Superior temporal gyrus (tissue), 1 donor: Measurements from ENCODE around the gene AP3S1.
A peak's percentile ranks its signal among the peaks of the same experiment; 100 is the strongest.
"Not testable (repeated sequence)": the region's sequence is repeated elsewhere in the genome, so short reads cannot be mapped to it uniquely, and the experiment has no call there.

Experiments used
- DNase-seq: peaks from one replicate; pipeline ENCODE4 v3.0.0-alpha.2; 2016; ENCODE audit errors: extremely low spot score

The AP3S1 gene

DNA sequence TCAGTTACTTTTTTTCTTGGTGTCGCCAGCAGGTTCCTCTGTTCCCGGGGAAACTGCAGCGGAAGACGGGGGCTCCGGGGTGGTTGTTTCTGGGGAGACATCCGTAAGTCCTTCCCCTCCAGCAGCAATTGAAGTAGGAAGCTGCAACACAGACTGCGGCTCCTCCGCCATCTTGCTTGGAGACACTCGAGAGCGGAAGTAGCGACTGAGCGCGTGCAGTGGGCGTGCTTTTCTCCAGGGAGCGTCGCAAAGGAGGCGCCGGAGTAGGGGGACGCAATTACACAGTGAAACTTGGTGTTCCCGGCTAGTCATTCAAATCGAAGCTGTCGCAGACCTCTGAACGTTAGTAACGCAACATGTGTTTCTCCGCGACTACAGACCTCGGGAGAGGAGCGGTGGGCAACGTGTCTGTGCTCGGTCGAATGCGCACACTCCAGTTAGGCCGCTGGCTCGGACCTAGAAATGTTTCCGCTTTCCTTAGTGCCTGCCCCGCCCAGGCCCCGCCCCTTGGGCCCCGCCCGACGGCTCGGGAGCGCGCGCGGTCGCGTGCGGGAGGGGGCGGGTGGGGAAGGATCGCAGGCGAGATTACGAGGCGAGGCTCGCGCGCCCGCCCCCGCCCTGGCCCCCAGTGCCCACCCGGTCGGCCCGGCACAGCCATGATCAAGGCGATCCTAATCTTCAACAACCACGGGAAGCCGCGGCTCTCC, at the start of gene AP3S1, which contains the start of gene ATG12:
TSS of gene AP3S1 (plus strand) at position 554 of the 707 bp plus-strand sequence. CDS start at position 657, 103 bp downstream.
TSS of gene ATG12 (minus strand) at position 184 of the 707 bp plus-strand sequence. CDS start at position 171, 13 bp downstream.
- DNase-seq: peak; percentile 98

DNA sequence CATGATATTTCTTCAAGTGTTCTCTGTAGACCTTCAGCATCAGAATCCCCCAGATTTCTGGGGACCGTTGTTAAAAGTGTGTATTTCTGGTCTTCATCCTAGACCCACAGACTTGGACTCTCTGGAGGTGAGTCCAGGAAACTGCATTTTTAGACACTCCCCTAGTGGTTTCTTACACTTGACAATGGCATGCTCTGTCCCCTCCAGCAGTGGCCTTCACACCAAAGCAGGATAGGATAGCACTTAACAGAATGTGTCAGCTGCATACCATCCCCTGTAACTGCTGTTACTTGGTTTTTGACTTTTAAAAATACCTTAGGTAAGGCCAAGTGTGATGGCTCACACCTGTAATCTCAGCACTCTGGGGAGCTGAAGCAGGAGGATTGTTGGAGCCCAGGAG, 46.0 kb upstream of the AP3S1 start:
- no peak for DNase-seq

DNA sequence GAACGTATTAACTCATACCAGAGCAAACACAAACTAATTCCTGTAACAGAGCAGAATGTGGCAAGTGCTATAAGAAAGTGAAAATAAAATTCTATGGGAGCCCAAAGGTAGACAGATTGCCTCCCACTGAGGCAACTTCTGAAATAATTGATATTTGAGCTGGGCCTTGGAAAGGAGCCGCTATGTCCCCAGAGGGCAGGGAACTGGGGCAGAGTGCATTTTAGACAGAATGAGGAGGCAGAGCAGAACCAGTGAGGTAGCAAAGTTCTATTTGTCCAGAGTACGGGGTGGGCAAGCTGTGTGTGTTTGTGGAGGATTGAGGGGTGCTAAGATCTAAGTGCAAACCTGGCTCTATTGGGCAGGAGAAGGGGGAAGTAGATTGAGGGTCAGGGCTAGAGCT, 45.1 kb upstream of the AP3S1 start:
- DNase-seq: no peak

DNA sequence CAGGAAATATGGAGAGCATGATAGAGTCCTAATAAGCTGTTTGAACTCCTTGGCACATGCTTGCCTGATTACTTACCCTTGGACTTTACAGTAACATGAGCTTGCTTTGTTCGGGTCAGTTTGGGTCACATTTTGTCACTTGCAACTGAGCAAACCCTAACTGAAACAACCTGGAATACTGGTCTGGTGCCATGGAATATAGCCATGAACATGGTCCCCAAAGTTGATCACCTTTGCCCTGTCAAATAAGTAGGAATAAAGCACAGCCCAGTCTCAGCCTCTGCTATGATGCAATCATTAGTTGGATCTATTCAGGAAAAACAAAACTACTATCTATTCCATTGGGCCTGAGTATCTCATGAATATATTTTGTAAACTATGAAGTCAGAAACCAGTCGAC, 43.5 kb upstream of the AP3S1 start:
- DNase-seq: no peak

DNA sequence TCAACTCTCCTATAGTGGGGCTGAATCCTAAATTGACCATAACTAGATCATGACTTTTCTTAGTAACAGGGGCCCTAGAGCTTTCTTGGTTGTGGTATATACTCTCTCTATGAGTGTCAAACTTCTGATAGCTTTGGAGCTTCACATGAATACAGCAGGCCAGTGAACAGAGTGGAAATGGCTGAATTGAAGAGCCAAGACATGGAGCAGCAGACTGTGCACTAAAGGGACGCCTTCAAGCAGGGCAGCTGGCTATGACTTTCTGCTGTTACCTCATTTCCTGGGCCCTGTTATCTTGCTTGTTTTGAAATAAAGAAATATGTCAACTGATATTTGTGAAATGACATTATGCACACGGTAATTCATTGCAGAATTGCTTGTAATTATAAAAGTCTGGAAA, 41.6 kb upstream of the AP3S1 start:
- no peak for DNase-seq

DNA sequence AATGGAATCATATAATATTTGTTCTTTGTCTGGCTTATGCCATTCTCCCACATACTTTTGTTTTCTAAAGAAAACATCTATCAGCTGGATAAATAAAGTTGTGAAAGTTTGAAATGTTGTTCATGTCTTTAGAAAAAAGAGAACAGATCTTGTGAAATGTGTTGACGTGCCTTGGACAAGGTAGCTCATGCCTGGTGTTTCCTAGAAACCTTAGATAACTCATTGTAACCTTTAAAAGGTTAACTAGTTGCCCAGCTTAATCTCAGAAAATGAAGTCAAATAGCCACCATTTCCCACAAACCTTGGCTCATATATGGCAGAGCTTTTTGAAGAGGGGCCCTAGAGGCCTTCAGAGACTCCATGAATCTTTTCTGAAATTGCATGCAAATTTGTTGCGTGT, 40.6 kb upstream of the AP3S1 start:
- no peak for DNase-seq

DNA sequence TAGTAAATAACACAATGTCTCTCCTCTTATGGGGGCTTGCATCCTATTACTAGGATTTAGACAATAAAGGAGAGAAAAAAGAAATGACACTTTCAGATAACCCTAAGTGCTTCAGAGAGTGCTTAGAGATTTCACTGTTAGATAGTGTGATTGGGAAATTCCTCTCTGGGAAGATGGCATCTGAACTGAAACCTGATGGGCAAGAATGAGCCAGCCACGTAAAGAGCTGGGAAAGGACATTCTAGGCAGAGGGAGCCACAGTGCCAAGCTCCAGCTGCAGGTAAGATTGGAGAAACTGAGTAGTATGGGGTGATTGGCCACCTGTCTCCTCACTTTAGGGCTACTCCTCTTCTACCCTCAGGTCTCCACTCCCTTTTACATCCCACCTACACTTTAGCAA, 39.8 kb upstream of the AP3S1 start:
- DNase-seq: no peak

DNA sequence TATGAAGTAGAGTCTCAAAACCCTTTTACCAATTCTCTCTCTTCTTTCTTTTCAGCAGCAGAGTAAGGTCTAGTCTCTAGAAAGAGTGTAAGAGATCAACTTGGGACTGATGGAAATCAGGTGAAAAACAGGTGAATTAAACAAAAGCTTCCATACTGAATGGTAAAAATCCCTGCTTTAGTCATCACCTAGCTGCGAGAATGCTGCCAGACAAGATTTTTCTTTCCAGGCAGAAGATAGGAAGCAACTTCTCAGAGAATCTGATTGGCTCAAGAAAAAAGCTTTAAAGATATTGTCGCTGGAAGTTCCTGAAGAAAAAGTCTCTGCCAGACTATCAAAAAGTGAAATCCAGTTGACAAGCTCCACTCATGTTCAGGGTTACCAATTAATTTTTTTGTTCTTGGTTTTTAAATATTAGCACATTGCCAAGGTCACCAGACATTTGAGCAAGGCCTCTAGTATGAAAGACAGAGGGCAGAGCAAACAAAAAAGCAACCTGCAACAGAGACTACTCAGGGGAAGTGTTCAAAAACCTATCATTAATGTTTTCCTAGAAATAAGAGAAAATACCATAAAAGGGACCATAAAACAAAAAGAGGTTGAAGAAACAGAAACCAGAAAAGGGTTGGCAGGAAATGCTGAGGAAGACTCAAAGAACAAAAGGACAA, 34.6 kb upstream of the AP3S1 start:
- no peak for DNase-seq

DNA sequence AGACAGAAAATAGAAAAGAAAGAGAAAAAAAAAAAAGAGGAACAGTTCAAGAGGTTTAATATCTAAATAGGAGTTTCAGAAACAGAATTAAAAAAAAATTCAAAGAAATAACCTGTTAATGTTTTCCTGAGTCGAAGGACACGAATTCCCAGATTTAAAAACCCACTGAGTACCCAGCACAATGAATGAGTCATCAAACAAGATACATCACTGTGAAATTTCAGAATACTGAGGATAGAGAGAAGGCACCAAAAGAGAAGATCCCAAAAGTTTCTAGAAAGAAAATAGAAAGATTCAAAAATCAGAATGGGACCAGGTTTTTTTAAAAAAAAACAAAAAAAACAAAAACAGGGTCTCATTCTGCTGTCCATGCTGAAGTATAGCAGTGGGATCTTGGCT, 34.1 kb upstream of the AP3S1 start:
- DNase-seq: no peak

DNA sequence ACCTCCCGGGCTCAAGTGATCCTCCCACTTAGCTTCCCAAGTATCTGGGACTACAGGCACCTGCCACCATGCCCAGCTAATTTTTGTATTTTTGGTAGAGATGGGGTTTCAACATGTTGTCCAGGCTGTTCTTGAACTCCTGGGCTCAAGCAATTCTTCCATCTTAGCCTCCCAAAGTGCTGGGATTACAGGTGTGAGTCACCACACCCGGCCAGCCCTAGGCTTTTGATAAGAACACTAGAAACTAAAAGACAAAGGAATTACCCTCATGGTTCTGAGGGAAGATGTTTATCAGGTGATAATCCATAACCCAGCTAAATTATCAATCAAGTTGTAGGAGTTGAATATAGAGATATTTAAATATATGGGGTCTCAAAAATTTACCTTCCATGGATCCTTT, 33.7 kb upstream of the AP3S1 start:
- DNase-seq: not testable (repeated sequence)

DNA sequence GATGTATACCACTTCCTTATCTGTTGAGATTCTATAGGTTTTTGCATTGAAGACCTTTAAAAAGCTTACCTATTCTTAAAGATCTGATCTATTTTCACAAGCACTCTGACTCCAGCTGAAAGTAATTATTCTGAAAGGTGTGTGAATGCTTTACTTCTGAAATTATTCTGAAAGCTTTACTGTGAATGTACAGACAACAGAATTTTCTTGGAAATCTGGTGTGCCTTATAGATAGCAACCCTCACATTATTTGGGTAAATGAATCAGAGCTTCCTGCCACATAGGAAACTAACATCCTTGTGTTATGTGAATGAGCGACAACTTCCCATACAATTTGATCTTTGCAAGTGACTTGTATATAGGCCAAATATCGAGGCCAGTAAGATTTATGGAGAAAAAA, 31.8 kb upstream of the AP3S1 start:
- no peak for DNase-seq

DNA sequence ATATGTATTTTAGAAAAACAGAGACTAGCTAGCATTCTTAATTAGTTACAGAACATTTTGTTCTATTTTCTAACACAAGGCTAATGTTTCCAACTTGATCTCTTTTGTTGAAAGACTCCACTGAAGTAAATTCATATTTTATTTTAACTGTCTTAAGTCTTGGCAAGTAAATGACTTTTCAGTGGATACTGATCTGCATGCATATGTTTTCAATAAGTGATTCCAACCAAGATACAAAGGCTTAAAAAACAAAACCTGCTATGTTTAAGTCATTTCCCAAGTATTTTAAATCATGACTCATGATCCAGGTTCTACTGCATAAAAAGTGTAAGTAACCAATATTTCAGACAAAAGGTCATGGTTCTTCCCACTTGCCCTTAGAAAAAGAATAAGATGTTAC, 31.0 kb upstream of the AP3S1 start:
- no peak for DNase-seq

DNA sequence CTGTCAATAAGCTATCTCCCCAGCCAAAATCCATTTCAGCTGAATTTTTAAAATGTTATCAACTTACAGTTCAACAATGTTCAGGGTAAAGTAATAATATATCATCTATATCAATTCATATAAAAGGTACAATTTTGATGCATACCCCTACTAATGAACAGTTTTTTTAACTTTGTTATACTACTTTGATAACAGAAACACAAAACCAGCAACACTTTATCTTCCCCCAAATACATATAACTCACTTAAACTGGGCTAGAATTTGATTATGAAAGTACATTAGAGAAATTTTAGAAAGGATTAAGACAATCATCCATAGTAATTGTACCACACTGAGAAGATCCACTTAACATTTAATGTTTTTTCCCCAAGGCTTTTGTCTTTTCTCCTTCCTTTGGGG, 30.3 kb upstream of the AP3S1 start:
- DNase-seq: no peak

DNA sequence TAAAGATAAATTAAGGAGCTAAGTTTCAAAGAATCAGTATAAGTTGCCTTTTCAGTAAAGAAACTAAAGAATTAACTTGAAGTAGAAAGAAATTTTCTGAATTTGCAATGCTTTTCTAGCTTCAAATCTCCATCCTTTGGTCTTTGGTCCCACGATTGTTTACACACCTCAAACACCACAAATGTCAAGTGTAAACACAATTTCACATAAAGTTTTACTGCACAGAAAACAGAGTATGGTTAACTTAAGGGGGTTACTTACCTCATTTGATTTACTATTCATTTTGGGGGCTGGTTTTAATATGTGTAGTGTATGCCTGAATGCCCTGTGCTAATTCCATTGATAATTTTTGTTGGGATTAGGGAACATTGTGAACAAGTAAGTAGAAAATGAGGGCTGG, 29.4 kb upstream of the AP3S1 start:
- no peak for DNase-seq

DNA sequence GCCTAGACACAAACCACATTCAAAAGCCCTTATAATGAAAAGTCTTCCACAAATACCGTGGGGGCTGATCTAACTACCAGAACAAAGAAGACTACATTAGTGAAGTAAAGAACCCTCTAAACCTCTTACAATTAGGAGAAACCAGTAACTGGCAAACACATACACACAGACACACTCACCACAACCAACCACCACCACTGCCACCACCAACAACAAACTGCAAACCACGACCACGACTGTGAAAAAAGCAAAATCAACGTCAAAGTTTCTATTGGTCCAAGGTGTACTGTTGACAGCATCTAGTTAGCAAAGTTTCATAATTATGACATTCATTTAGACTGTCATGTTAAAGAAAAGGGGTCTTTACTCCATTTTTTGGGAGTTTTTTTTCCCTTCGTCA, 28.0 kb upstream of the AP3S1 start:
- DNase-seq: no peak

DNA sequence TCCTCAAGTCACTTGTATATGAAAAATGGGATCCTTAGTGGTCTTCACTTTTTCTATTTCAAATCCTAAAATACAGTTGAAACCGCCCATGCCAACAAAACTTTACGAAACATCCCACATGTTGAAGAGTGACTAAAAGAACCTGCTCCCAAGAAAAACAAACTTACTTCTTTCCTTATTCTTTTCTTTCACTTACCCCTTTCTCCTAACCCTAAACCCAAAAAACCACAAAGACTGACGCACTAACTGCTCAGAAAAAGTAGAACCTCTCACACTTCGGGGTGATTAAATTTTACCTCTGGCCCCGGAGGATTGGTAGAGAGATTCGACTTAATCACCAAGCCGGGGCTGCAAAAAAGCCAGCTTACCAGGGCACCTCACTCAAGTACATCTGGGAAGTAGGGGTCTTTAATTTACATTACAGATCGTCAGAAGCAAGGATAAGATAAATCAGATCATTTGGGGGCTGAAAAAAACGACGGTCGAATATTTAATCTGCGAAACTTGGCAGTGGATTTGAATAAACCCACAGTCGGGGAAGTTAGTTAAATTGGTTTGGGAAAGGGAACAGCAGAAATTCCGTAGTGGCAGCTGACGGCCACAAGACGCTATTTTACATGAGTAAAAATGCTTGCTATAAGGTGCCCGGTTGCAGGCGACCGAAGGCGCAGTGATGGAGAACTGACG, 26.6 kb upstream of the AP3S1 start:
- DNase-seq: no peak

DNA sequence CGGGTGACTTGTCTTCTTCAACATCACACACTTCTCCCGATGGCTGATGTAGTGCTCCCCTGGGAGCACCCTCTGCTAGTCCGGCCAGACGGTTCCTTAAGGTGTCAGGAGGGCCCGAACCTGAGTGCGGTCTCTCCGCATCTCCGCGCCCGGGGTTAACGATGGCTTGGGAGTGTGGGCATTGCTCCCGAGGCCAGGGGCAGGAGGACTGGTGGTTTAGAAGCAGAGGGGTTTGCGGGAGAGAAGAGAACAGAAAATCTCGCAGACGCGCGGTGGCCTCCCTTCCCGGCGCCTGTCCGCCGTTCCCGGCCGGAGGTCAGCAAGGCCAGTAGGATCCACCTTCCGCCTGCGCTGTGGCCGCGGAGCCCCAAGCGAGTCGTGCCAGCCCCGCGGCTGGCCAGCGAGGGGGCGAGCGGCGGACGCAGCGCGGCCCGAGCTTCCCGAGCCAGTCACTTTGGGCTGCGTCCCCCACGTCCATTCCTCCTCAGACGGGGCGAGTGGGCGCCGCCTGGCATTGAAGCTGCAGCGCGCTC, 26.0 kb upstream of the AP3S1 start:
- no peak for DNase-seq

DNA sequence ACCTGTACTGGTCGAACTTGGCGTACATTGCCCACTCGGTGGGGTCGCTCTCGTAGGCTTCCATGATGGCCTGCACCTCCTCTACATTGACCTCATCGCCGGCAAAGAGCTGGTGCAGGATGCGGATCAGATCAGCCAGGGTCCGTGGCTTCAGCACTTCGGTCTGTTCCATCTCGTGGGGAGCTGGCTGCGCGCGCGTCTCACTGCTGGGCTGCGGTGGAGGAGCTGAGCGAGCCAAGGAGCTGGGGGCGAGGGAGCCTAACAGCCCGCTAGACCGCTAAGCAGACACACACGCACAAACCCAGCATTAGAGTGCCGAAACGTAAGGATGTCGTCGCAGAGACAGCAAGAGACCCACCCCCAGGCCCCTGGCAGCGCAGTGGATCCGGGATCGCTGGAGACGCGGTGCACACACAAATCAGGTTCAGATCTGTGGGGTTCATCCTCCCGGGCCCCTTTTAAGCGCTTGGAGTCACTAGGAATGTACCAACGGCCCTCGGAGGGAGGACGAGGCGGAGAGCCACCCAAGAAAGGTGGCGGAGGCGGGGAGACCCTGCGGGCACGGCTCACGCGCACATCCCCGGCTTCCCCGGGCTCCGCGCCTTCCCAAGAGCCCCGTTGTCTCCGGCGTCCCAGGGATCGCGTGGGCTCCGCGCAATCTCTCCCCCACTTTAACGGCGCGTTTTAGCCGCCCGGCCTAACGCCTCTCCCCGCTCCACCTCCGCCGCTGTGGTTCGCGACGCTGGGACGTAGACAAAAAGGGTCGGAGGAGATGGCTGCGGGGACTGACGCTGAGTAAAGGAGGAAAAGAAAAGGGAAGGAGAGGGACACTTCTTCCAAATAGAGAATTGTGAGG, 25.3 kb upstream of the AP3S1 start, which contains the start of gene CDO1:
TSS of gene CDO1 (minus strand) at position 434 of the 856 bp plus-strand sequence. CDS start at position 172, 262 bp downstream.
- DNase-seq: peak; percentile 75

DNA sequence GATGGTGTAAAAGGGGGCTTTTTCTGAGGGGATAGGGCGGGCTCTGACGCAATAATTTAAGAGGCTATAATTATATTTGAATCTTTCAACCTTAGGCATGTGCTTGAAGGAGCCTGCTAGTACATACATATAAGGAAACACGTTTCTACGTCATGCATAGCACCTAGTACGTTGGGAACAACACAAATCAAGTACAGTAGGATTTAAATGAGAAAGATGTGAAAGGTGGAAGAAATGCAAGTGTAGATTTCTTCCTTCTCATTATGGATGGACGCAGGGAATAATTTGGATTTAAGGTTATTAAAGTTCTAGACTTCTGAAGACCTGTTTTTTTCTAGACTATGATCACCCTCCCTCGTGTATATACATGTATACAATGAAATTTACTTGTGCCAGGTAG, 24.3 kb upstream of the AP3S1 start:
- DNase-seq: no peak

DNA sequence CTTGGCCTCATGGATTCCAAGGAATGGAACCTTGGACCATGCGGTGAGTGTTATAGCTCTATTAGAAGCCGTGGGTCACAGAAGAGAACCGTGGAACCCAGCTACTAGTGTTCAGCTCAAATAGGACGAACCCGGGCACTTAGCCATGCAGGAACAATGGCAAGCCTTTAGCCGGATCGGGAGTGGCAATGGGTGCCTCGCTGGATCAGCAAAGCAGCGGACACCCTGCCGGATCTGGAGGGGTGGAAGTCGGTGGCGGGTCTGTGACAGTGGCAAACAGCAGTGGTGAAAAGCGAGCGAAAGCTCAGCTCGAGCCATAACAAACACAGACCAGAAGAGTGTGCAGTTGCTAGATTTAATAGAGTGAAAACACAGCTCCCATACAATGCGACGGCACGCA, 22.9 kb upstream of the AP3S1 start:
- DNase-seq: no peak

DNA sequence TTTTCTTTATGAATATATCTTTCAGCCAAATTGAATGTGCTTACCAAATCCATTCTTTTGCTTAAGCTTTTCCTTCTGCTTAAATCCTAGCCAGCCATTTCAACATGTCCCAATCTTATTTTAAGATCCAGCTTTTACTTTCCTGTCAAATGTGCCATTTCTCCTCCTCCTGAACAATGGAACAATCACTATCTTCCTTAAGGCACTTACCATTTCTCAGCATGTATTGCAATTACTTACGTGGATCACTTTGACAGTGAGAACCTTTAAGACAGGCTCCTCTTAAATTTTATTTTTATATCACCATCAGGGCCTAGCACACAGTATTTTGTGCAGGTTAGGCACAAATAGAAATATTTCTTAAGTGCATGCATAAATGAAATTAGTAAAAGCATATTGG, 20.9 kb upstream of the AP3S1 start:
- no peak for DNase-seq

DNA sequence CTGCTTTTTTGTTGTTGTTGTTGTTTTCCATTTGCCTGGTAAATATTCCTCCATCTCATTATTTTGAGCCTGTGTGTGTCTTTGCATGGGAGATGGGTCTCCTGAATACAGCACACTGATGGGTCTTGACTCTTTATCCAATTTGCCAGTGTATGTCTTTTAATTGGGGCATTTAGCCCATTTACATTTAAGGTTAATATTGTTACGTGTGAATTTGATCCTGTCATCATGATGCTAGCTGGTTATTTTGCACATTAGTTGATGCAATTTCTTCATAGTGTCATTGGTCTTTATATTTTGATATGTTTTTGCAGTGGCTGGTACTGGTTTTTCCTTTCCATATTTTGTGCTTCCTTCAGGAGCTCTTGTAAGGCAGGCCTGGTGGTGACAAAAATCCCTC, 16.8 kb upstream of the AP3S1 start:
- not testable (repeated sequence) for DNase-seq
